ENCODE measurements around the gene SCFD2.

Gene SCFD2

GRCh38 chr4:52925531-52925968 lies 440.3 kb downstream of the SCFD2 start:
- DNase-seq (ENCODE audit: low read depth), result no peak

GRCh38 chr4:52919461-52919860 lies 446.4 kb downstream of the SCFD2 start:
- no peak for DNase-seq (ENCODE audit: low read depth)

- DNase-seq (ENCODE audit: low read depth), result no peak
These were observed 448.0 kb downstream of the SCFD2 start for GRCh38 chr4:52917817-52918216.

- no peak for DNase-seq (ENCODE audit: low read depth)
These were observed 450.0 kb downstream of the SCFD2 start for GRCh38 chr4:52915730-52916300.

- DNase-seq (ENCODE audit: low read depth), result no peak
These were observed 450.7 kb downstream of the SCFD2 start for GRCh38 chr4:52915191-52915590.

- DNase-seq (ENCODE audit: low read depth), result no peak
These were observed 451.7 kb downstream of the SCFD2 start for GRCh38 chr4:52914051-52914605.

GRCh38 chr4:52912608-52913007 lies 453.3 kb downstream of the SCFD2 start:
- no peak for DNase-seq (ENCODE audit: low read depth)

GRCh38 chr4:52911684-52912294 lies 454.1 kb downstream of the SCFD2 start:
- DNase-seq (ENCODE audit: low read depth), result peak; percentile 43

GRCh38 chr4:52910115-52910514 lies 455.7 kb downstream of the SCFD2 start:
- no peak for DNase-seq (ENCODE audit: low read depth)

GRCh38 chr4:52907510-52907909 lies 458.4 kb downstream of the SCFD2 start:
- no peak for DNase-seq (ENCODE audit: low read depth)

- DNase-seq (ENCODE audit: low read depth), result no peak
These were observed 461.4 kb downstream of the SCFD2 start for GRCh38 chr4:52904421-52904820.

GRCh38 chr4:52903273-52903672 lies 462.6 kb downstream of the SCFD2 start:
- no peak for DNase-seq (ENCODE audit: low read depth)

GRCh38 chr4:52894443-52894842 lies 471.4 kb downstream of the SCFD2 start:
- no peak for DNase-seq (ENCODE audit: low read depth)

GRCh38 chr4:52892880-52893279 lies 473.0 kb downstream of the SCFD2 start:
- no peak for DNase-seq (ENCODE audit: low read depth)

GRCh38 chr4:52891743-52892142 lies 474.1 kb downstream of the SCFD2 start:
- no peak for DNase-seq (ENCODE audit: low read depth)

GRCh38 chr4:52890521-52890791 lies 475.4 kb downstream of the SCFD2 start:
- DNase-seq (ENCODE audit: low read depth), result no peak

- no peak for DNase-seq (ENCODE audit: low read depth)
These were observed 475.9 kb downstream of the SCFD2 start for GRCh38 chr4:52889778-52890520.

- no peak for DNase-seq (ENCODE audit: low read depth)
These were observed 476.5 kb downstream of the SCFD2 start for GRCh38 chr4:52889354-52889753.

GRCh38 chr4:52884994-52885393 lies 480.9 kb downstream of the SCFD2 start:
- no peak for DNase-seq (ENCODE audit: low read depth)

GRCh38 chr4:52883707-52884669 lies 481.9 kb downstream of the SCFD2 start:
- DNase-seq (ENCODE audit: low read depth), result no peak

- no peak for DNase-seq (ENCODE audit: low read depth)
These were observed 482.7 kb downstream of the SCFD2 start for GRCh38 chr4:52883183-52883621.

- no peak for DNase-seq (ENCODE audit: low read depth)
These were observed 484.9 kb downstream of the SCFD2 start for GRCh38 chr4:52880994-52881393.
